LHCN-M2 (cell line): ENCODE data around the gene TPSD1. TPM values are rescaled to one million over a fixed set of nuclear protein-coding genes. Genes with fewer than 3 reads are reported as not detected.
"Not testable (repeated sequence)": the region's sequence is repeated elsewhere in the genome, so short reads cannot be mapped to it uniquely, and the experiment has no call there.

Experiments
- DNase-seq: peaks from one replicate; pipeline ENCODE4 v3.0.0-alpha.2; 2012; ENCODE audit warnings: low read depth
- total RNA-seq: library from RNA; depleted of rRNA; stranded (reverse); fragments of >200 nt; gene quantifications from 2 replicates; pipeline ENCODE4 v1.2.3, GENCODE V29; 2014

The TPSD1 gene
- total RNA-seq, 1 experiment from 2014 or later: not detected

GRCh38 chr16:1241081-1241480, 14.8 kb upstream of the TPSD1 start:
- DNase-seq: not testable (repeated sequence)

GRCh38 chr16:1243363-1243762, 12.5 kb upstream of the TPSD1 start:
- DNase-seq: not testable (repeated sequence)

GRCh38 chr16:1243907-1244850, 11.7 kb upstream of the TPSD1 start:
- not testable (repeated sequence) for DNase-seq

GRCh38 chr16:1244881-1245280, 11.0 kb upstream of the TPSD1 start:
- no peak for DNase-seq

- DNase-seq: no peak
These were observed 10.3 kb upstream of the TPSD1 start for GRCh38 chr16:1245452-1246020.

- DNase-seq: not testable (repeated sequence)
These were observed 7.8 kb upstream of the TPSD1 start for GRCh38 chr16:1247903-1248537.

GRCh38 chr16:1249031-1249755, 6.7 kb upstream of the TPSD1 start:
- DNase-seq: not testable (repeated sequence)

GRCh38 chr16:1253701-1254364, 2.0 kb upstream of the TPSD1 start:
- DNase-seq: not testable (repeated sequence)

- DNase-seq: not testable (repeated sequence)
These were observed 1.0 kb upstream of the TPSD1 start for GRCh38 chr16:1254821-1255220.

- DNase-seq: not testable (repeated sequence)
These were observed 516 bp downstream of the TPSD1 start for GRCh38 chr16:1256296-1256873.

GRCh38 chr16:1256874-1257322, 1.0 kb downstream of the TPSD1 start:
- DNase-seq: no peak

- no peak for DNase-seq
These were observed 1.8 kb downstream of the TPSD1 start for GRCh38 chr16:1257561-1258224.

- DNase-seq: no peak
These were observed 2.3 kb downstream of the TPSD1 start for GRCh38 chr16:1258225-1258600.

GRCh38 chr16:1258906-1259759, 3.3 kb downstream of the TPSD1 start:
- no peak for DNase-seq

GRCh38 chr16:1259760-1260068, 3.8 kb downstream of the TPSD1 start:
- no peak for DNase-seq

- no peak for DNase-seq
These were observed 4.3 kb downstream of the TPSD1 start for GRCh38 chr16:1260101-1260680.

GRCh38 chr16:1261131-1261892, 5.4 kb downstream of the TPSD1 start:
- no peak for DNase-seq

- no peak for DNase-seq
These were observed 6.5 kb downstream of the TPSD1 start for GRCh38 chr16:1262210-1262845.
